SK-N-MC (cell line): ENCODE data around the gene PVALEF.

Source experiments
- EZH2 ChIP-seq: fragments of 200-600 bp; sonication (generic); IDR thresholded peaks from one replicate; pipeline ENCODE4 v1.6.1; 2017; ENCODE audit warnings: antibody characterized with exemption
- POLR2AphosphoS5 ChIP-seq: IDR thresholded peaks from 2 replicates; pipeline ENCODE4 v1.6.1; 2012; ENCODE audit warnings: mild to moderate bottlenecking, low read depth, low read length, borderline replicate concordance

DNA sequence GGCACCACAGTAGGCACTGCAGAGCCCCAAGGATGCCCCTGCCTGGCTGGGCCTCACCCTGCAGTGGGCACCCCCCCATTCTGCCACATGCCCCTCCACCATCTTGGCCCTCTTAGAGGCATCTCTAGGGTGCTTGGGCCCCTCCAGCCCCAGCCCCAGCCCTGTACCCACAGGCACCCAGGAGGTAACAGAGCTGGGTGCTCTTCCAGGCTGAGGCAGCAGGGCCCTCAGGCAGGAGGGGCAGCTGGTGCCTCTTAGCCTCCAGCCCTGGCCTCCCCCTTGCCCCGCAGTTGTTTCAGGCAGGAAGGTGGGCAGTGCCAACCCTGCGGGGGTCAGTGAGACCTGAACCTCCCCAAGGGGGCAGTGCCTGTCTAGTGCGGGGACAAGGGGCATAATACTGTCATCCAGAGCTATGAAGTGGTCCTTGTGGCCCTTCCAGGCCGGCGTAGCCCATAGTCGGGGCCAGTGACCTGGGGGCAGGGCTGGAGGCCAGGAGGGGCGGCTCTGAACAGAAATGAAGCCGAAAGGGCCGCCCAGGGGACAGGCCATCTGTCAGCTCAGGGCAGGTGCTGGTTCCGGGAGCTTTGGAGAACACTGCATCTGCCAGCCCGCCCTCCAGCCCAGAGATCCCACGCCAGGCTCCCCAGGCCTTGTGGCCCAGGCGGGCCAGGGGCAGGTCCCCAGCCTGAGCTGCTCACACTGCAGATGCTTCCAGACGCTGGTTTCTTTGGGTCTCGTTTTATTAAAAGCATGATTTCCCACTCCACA, 5.6 kb downstream of the PVALEF start:
- no peak for TF ChIP-seq POLR2AphosphoS5
- no peak for TF ChIP-seq EZH2
